Measurements from ENCODE around the gene AGPAT2.

Gene AGPAT2

DNA sequence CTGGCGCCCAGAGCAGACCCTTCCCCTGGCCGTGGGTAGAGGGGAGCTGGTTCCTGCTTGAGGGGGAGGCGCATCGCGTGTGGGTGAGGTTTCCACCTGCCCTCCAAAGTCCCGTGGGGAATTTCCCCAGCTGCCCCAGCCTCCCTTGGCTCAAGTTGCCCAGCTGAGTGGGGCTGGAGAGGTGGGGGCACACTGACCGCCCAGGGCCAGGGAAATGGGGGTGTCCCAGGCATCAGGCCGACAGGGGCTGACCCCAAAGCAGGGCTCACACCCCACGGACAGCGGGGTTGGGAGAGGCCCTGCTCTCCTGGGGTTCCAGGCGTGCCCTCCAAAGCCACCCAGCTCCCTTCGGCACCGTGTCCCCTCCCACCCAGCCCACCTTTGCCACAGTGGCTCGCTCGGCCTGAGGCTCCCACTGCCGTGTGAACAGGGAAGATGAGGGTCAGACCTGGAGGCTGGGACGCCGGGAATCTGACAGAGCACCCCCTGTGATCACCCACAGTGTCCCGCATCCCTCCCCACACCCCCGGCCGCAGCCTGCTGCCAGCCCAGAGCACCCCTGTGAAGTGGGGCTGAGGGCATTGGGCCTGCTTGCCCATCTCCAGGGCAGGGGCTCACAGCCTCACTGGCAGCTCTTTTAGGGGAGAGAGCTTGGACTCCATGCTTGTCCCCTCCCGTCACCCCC is 25.5 kb downstream of the AGPAT2 start:
- DNase-seq (ENCODE audit: low spot score), result no peak

GRCh38 chr9:136660971-136661550 is 26.2 kb downstream of the AGPAT2 start:
- DNase-seq (ENCODE audit: low spot score), result no peak

GRCh38 chr9:136659861-136660784 is 27.1 kb downstream of the AGPAT2 start:
- DNase-seq (ENCODE audit: low spot score), result no peak

GRCh38 chr9:136658849-136659535 is 28.3 kb downstream of the AGPAT2 start:
- DNase-seq (ENCODE audit: low spot score), result no peak

GRCh38 chr9:136657974-136658848 is 29.0 kb downstream of the AGPAT2 start:
- no peak for DNase-seq (ENCODE audit: low spot score)

- DNase-seq (ENCODE audit: low spot score), result no peak
Observed at GRCh38 chr9:136656795-136657611, 30.3 kb downstream of the AGPAT2 start.

- no peak for DNase-seq (ENCODE audit: low spot score)
Observed at GRCh38 chr9:136656183-136656738, 31.0 kb downstream of the AGPAT2 start.

GRCh38 chr9:136655536-136656182 is 31.6 kb downstream of the AGPAT2 start:
- no peak for DNase-seq (ENCODE audit: low spot score)

GRCh38 chr9:136654820-136655535 is 32.3 kb downstream of the AGPAT2 start:
- DNase-seq (ENCODE audit: low spot score), result no peak

DNA sequence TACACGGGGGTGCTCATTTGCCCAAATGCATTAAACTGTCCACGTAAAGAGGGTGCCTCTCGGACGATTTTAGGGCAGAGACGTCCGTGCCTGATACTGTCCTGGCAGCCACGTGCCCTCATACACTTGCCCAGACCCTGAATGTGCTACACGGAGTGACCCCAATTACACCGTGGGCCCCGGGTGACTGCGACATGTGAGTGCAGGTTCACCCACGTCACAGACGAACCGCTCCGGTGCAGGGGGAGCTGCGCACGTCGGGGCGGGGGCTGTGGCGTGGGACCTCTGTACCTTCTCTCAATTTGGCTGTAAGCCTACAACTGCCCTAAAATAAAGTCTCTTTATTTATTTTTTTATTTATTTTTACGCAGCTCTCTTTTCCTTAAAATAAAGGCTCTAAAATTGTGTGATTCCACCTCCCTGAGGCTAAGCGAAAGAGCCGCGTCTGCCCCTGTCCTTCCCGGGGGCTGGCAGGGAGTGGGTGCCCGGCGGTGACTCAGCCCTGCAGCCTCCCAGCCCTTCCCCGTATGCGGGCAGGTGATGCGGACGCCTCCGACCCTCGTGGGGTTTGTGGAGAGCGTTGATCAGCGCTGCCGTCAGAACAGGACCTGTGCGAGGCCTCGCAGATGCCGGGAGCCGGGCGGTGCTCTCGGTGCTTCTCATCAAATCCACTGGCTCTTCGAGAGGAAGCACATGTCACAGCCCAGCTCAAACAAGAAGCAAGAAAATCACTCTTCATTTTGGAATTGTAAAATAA is 33.8 kb downstream of the AGPAT2 start:
- no peak for DNase-seq (ENCODE audit: low spot score)

GRCh38 chr9:136651860-136652259 is 35.4 kb downstream of the AGPAT2 start:
- DNase-seq (ENCODE audit: low spot score), result no peak

- no peak for DNase-seq (ENCODE audit: low spot score)
Observed at GRCh38 chr9:136650648-136651047, 36.6 kb downstream of the AGPAT2 start.

- no peak for DNase-seq (ENCODE audit: low spot score)
Observed at GRCh38 chr9:136650021-136650420, 37.2 kb downstream of the AGPAT2 start.

GRCh38 chr9:136648751-136649150 is 38.5 kb downstream of the AGPAT2 start:
- no peak for DNase-seq (ENCODE audit: low spot score)

- no peak for DNase-seq (ENCODE audit: low spot score)
Observed at GRCh38 chr9:136646827-136647711, 40.2 kb downstream of the AGPAT2 start.

DNA sequence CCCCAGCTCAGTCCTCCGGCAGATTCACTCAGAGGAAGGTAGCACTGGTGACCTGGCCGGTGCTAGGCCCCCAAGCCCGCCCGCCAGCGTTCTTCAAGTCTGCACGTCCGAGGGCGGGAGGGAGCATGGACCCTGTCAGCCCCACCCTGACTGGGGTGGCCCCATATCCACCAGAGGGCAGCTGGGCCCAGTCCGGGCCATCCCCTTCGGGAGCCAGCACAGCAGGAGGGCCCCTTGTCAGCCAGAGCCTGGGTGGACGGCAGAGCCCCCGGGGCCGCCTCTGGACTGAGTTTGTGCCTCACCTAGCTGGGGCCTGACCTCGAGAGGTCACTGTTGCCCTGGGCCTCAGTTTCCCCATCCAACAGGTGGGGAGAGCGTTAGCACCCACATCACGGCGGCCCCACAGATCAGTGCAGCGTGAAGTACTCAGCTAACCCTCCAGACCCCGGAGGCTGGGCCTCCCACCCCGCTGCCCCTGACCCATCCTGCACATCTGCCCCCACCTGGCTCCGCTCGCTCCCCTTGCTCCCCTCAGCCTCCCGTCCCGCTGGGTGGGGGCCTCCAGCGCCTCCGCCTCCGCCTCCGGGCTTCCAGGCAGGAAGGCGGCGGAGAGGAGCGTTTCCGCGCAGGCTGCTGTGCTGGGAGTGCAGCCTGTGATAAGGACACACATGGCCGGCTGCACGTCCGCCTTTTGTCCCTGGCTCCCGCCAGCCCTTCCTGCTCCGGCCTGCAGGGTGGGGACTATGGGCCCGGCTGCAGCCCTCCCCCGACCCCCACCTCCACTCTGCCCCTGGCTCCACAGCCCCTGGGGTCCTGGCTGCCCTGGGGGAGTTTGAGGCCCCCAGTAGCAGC is 41.1 kb downstream of the AGPAT2 start:
- no peak for DNase-seq (ENCODE audit: low spot score)

Data from HuH-7.5 (cell line).